T1000 (cell line): ENCODE data around the gene SH2B2.

Source experiments
- DNase-seq: peaks from one replicate; lab custom pipeline; 2025; ENCODE audit warnings: mixed read lengths; lab: John Stamatoyannopoulos, UW

SH2B2 gene

GRCh38 chr7:102266541-102266940 lies 20.1 kb upstream of the SH2B2 start:
- DNase-seq, result no peak

GRCh38 chr7:102268635-102269034 lies 18.0 kb upstream of the SH2B2 start:
- no peak for DNase-seq

GRCh38 chr7:102270178-102270887 lies 16.3 kb upstream of the SH2B2 start:
- no peak for DNase-seq

- no peak for DNase-seq
These were observed 15.4 kb upstream of the SH2B2 start for GRCh38 chr7:102271158-102271798.

GRCh38 chr7:102272075-102272916 lies 14.4 kb upstream of the SH2B2 start:
- DNase-seq, result peak; percentile 59

- no peak for DNase-seq
These were observed 13.5 kb upstream of the SH2B2 start for GRCh38 chr7:102272917-102273748.

- DNase-seq, result peak; percentile 48
These were observed 12.6 kb upstream of the SH2B2 start for GRCh38 chr7:102273749-102274712.

- DNase-seq, result no peak
These were observed 11.5 kb upstream of the SH2B2 start for GRCh38 chr7:102275123-102275703.

GRCh38 chr7:102277901-102278300 lies 8.8 kb upstream of the SH2B2 start:
- no peak for DNase-seq

- DNase-seq, result peak; percentile 9
These were observed 6.9 kb upstream of the SH2B2 start for GRCh38 chr7:102279537-102280400.

GRCh38 chr7:102280521-102280920 lies 6.1 kb upstream of the SH2B2 start:
- DNase-seq, result no peak

GRCh38 chr7:102281785-102282184 lies 4.9 kb upstream of the SH2B2 start:
- DNase-seq, result no peak

GRCh38 chr7:102282465-102283362 lies 4.0 kb upstream of the SH2B2 start:
- DNase-seq, result no peak

- DNase-seq, result no peak
These were observed 3.0 kb upstream of the SH2B2 start for GRCh38 chr7:102283477-102284189.

- DNase-seq, result no peak
These were observed 2.3 kb upstream of the SH2B2 start for GRCh38 chr7:102284399-102284798.

- DNase-seq, result no peak
These were observed 1.7 kb upstream of the SH2B2 start for GRCh38 chr7:102284891-102285539.
